IMR-90 (cell line): ENCODE measurements around the gene NRP1.

Experiments
- CTCF ChIP-seq: conservative IDR thresholded peaks from 2 replicates; pipeline ENCODE4 v1.5.1; 2012; ENCODE audit warnings: mild to moderate bottlenecking, low read depth, low read length, improper control_type of control experiment
- POLR2A ChIP-seq: IDR thresholded peaks from 2 replicates; pipeline ENCODE4 v1.6.1; 2012; ENCODE audit warnings: mild to moderate bottlenecking, low read depth, low read length
- RAD21 ChIP-seq: IDR thresholded peaks from 2 replicates; pipeline ENCODE4 v1.6.1; 2012; ENCODE audit warnings: low read length, improper control_type of control experiment

- TF ChIP-seq CTCF (no peak), RAD21 (no peak), POLR2A (no peak)
These were observed 19.4 kb upstream of the NRP1 start for GRCh38 chr10:33353853-33354252.
